OCI-LY7 (cell line): Measurements from ENCODE around the gene LILRA5.

Experiments
- EZH2phosphoT487 ChIP-seq: fragments of 200-600 bp; sonication (generic); IDR thresholded peaks from 2 replicates; pipeline ENCODE4 v1.6.1; 2018; ENCODE audit warnings: low read depth, borderline replicate concordance, mild to moderate bottlenecking, mixed run types, antibody characterized with exemption, low read length, moderate library complexity, mixed read lengths
- TF ChIP-seq, protein P1 (sequence below): fragments of 200-600 bp; sonication (generic); conservative IDR thresholded peaks from 2 replicates; pipeline ENCODE4 v1.5.1; 2014; ENCODE audit warnings: mild to moderate bottlenecking, antibody characterized with exemption, low read length, moderate library complexity, mixed read lengths

DNA sequence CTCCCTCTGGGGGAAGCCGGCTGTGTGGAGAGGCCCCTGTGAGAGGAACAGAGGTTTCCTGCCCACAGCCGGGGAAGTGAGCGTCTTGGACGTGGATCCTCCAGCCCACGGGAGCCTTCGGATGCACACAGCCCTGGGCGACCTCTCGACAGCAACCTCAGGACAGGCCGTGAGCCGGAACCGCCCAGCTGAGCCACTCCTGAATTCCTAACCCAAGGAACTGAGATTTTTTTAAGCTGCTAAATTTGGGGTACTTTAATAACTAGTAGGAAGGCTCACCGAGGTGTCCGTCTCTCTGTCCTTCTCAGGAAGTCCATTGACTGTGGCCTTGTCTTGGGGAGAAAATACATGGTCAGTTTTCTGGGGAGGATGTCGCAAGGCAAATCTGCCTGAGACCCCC is 42.7 kb upstream of the LILRA5 start:
- TF ChIP-seq, protein P1, sequence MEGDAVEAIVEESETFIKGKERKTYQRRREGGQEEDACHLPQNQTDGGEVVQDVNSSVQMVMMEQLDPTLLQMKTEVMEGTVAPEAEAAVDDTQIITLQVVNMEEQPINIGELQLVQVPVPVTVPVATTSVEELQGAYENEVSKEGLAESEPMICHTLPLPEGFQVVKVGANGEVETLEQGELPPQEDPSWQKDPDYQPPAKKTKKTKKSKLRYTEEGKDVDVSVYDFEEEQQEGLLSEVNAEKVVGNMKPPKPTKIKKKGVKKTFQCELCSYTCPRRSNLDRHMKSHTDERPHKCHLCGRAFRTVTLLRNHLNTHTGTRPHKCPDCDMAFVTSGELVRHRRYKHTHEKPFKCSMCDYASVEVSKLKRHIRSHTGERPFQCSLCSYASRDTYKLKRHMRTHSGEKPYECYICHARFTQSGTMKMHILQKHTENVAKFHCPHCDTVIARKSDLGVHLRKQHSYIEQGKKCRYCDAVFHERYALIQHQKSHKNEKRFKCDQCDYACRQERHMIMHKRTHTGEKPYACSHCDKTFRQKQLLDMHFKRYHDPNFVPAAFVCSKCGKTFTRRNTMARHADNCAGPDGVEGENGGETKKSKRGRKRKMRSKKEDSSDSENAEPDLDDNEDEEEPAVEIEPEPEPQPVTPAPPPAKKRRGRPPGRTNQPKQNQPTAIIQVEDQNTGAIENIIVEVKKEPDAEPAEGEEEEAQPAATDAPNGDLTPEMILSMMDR = no peak
- no peak for TF ChIP-seq EZH2phosphoT487
